GM18499 (cell line): ENCODE measurements around the gene MYRIP.
"Not testable (repeated sequence)": the region's sequence is repeated elsewhere in the genome, so short reads cannot be mapped to it uniquely, and the experiment has no call there.

Experiments
- ATAC-seq: cut with Tn5 transposase; IDR thresholded peaks from one replicate; pipeline ENCODE4 v1.9.1; 2021; ENCODE audit warnings: moderate number of reproducible peaks; ENCODE audit not compliant: insufficient read depth, unreplicated experiment

Gene MYRIP

DNA sequence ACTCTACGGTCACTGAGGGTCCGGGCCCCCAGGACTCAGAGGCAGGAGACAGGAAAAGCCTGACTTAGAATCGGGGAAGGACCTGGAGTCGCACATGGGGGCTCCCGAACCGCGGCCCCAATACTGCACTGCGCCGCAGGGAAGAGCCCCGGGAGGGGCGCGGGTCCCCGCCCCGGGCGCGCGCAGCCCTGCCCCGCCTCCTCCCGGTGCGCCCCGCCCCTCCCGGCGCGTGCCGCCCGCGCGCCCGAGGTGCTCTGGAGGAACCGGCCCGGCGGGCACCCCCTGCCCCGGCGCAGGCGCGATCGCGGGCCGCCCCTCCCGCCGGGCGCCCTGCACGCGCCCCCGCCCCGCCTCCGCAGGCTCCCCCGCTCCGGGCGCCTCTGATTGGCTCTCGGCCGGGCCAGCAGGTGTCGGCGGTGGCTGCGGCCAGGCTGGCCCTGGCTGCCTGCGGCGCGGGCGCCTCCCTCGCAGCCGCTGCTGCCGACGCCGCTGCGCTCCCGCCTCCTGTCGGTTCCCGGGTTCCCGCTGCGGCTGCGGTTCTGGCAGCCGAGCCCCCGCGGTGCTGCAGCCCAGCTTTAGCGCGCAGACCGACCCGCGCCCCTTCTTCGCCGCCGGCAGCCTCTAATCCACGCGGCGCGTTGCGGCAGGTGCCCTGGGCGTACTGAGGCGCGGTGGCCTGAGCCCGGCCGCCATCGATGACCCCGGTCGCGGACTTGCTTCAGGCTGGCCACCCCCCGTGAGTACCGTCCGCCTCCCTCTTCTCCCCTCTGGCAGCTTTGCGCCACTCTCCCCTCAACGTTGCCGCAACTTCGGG is at the start of gene MYRIP:
Gene MYRIP (plus strand): TSS at position 429 of the 814 bp plus-strand sequence. CDS start 91,208 bp downstream, outside the sequence.
- ATAC-seq = no peak

DNA sequence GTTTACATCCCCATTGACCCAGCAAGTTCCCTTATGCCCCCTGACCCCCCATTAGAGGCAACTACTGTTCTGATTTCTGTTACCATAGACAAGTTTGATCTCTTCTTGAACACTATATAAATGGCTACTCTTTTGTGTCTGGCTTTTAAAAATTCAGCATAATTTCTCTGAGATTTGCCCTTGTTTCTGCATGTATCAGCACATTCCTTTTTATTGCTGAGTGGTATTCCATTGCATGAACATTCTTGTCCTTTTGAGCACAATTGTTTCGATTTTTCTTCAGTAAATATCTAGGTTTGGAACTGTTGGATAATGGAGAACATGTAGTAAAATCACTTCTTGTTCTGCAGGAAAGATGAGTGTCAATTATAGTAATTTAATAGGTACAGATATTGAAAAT is 49.1 kb upstream of the MYRIP start:
- no peak for ATAC-seq

DNA sequence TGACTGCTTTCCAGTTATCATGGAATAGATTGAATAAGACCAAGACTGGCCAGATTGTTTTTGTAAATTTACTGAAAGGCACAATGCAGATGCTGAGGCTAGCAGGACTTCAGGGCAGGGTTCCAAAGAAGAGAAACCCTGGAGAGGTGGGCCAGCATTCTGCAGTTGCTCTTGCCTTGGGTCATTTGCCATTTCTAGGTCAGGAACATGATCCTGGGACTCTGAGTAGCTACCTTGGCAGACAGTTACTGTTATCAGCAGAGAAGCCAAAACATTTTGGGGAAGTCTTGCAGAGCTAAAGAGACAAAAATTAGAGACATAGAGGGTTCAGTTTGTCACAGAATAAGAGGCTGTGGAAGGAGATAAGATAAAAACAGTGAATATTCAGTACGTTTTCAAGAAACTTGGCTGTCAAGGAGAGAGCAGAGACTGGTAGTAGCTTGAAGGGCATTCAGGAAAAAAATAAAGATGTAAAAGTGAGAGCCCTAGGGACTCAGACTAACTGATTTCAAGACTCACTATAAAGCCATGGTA is 46.8 kb upstream of the MYRIP start:
- no peak for ATAC-seq

DNA sequence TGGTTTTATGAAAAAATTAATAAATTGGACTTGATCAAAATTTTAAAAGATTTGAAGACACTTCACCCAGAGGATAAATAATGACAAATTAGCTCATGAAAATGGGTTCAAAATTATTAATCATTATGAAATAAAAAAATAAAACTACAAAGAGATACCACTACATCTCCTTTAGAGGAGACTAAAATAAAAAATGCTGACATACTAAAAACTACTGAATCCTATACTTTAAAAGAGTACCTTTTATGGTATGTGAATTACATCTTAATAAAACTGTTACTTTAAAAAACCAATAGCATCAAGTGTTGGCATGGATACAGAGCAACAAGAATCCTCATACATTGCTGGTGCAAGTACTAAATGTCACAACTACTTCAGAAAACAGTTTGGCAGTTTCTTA is 46.0 kb upstream of the MYRIP start:
- no peak for ATAC-seq

DNA sequence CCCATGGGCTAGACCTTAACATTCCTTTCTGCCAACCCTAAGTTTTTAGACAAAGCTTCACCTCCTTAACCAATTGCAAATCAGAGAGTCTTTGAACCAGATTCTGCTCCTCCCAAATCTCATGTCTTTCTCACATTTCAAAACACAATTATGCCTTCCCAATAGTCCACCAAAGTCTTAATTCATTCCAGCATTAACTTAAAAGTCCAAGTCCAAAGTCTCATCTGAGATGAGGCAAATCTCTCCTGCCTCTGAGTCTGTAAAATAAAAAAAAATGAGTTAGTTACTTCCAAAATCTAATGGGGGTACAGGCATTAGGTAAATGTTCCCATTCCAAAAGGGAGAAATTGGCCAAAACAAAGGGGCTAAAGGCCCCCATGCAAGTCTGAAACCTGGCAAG is 43.8 kb upstream of the MYRIP start:
- ATAC-seq = no peak

DNA sequence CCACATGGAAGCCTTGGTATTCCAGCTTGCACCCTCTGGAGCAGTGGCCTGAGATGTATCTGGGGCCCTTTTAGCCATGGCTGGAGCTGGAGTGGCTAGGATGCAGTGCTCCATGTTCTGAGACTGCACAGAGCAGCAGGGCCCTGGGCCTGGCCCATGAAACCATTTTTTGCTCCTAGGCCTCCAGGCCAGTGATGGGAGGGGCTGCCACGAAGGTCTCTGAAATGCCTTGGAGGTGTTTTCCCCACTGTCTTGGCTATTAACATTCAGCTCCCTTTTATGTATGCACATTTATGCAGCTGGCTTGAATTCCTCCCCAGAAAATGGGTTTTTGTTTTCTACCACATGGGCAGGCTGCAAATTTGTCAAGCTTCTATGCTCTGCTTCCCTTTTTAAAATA is 43.0 kb upstream of the MYRIP start:
- no peak for ATAC-seq

DNA sequence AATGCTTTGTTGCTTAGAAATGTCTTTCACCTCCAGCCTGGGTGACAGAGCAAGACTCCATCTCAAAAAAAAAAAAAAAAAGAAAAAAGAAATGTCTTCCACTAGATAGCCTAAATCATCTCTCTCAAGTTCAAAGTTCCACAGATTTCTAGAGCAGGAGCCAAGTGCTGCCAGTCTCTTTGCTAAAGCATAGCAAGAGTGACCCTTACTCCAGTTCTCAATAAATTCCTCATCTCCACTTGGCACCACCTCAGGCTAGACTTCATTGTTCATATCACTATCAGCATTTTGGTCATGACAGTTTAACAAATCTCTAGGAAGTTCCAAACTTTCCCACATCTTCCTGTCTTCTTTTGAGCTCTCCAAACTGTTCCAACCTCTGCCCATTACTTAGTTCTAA is 42.5 kb upstream of the MYRIP start:
- ATAC-seq = not testable (repeated sequence)

DNA sequence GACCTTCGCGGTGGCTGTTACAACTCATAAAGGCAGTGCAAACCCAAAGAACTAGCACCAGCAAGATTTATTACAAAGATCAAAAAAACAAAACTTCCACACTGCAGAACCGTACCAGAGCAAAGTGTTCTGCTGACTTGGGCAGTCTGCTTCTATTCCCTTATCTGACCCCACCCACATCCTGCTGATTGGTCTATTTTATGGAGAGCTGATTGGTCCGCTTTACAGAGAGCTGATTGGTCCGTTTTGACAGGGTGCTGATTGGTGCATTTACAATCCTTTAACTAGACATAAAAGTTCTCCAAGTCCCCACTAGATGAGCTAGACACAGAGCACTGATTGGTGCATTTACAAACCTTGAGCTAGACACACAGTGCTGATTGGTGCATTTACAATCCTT is 31.2 kb upstream of the MYRIP start:
- not testable (repeated sequence) for ATAC-seq

DNA sequence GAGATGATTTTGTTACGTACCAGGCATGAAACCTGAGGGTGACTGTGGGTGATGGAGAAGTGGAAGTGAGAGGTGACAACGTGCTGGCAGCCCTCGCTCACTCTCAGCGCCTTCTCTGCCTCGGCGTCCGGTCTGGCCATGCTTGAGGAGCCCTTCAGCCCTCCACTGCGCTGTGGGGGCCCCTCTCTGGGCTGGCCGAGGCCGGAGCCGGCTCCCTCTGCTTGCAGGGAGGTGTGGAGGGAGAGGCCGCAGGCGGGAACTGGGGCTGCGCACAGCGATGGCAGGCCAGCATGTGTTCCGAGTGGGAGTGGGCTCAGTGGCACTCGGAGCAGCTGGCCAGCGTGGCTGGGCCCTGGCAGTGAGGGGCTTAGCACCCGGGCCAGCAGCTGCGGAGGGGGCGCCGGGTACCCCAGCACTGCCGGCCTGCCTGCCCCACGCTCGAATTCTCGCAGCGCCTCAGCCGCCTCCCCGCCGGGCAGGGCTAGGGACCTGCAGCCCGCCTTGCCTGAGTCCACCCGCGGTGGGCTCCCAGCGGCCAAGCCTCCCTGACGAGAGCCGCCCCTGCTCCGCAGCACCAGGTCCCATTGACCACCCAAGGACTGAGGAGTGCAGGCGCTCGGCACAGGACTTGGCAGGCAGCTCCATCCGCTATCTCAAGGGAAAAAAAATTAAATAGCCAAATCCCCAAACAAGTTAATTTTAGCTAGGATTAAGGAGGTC is 29.7 kb upstream of the MYRIP start:
- ATAC-seq = no peak

DNA sequence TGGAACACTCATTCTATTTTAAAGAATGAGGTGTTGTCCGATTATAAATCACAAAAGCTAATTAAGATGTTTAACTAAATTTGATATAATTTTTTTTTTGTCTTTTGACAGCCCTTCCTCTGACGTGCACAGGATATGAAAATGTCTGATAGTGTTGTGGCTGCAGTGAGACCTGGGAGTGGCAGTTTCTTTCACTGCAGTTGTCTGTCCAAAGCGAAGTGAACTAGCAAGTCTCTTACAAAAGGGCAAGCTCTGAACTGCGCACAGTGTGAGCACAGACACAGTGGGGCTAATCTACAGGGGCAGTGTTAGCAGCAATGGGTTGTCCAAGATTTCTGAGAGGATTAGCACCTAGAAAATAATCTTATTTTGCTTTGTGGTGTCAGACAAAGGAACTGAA is 29.1 kb upstream of the MYRIP start:
- ATAC-seq = no peak

DNA sequence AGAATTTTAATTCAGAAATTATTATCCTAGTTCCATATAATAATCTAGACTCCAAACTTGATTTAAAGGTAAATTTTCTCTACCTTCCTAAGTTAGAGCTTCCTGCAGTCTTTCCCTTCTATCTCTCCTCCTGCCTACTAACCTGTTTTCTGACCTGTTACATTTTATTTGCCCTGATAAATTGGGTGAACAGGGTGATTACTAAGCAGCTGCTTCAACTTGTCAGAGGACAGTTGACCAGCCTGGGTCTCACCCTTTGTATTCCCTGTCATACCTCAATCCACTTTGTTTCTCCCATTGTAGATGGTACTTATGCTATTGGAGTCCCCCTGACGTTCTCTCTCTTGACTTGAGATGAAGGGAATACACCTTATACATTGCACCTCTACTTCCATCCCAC is 28.4 kb upstream of the MYRIP start:
- ATAC-seq = no peak

DNA sequence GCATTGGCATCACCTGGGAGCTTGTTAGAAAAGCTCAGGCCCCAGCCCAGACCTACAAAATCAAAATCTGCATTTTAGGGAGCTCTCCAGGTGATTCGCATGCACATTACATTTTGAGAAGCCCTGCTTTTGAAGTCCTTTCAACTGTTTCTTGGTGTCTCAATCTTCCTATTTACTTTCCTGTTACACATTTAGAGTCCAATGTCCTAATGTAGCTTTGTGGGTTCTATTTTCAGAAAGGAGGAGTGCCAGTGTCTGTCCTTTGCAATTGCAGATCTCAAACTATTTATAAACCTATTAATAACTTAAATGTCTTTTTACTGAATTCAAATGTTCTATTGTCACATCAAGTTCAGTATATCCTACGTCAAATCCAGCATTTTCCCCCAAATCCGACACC is 27.8 kb upstream of the MYRIP start:
- no peak for ATAC-seq

DNA sequence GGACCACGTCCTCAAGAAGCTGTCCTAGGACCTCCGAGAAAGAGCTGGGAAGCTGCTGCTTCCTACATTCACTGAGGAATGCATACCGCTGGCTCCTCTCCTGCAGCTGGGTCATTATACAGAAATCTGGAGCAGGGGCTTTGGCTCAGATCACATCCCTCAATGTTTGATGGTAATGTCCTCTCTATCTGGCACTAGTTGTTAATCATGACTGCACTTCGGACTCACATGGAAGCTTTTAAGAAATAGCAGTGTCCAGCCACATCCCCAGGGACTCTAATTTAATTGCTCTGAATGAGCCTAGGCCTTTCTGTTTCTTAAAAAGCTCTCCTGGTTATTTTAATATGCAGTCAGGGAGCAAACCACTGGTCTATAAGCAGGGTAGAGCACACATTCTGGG is 25.7 kb upstream of the MYRIP start:
- no peak for ATAC-seq

DNA sequence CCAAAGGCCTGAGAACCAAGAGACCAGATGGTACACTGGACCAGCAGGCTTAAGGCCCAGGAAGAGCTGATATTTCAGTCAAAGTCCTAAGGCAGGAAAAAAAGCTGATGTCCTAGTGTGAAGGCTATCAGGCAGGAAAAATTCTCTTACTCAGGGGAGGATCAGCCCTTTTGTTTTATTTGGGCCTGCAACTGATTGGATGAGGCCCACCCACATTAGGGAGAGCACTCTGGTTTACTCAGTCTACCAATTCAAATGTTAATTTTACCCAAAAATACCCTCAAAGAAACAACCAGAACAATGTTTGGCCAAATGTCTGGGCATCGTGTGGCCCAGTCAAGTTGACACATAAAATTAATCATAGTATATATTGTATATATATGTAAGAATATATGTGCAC is 24.5 kb upstream of the MYRIP start:
- ATAC-seq = no peak

DNA sequence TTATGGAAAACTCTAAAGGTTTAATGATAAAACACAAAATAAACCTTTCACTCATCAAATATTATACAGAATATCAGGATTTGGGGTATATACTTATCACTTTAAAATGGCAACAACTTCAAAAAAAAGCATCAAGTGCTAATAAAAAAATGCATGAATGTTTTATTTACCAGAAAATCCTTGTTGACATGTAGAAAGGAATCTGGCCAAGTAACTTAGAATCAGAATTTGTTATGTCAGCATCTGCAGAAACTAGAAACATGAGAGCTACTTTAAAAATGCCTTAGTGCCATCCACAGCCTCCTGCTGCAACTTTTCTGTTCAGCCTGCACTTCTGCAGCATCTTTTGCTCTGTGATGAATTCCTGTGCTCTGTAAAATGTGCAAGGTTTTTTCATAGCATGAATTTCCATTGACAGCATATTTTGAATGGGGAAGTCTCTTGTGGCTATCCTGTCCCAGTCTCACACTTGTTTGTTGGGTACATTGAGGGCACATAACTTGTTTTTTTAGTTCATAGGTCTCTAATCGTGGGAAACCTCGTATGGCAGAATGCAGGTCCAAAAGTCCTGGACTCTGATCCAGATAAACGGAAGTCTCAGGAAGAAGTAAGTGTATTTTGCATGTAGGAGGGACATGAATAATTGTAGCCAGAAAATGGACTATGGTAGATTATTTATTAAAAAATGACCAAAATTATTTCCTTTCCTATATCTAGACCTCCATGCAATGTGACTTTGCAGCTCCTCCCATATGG is 21.1 kb upstream of the MYRIP start:
- no peak for ATAC-seq

DNA sequence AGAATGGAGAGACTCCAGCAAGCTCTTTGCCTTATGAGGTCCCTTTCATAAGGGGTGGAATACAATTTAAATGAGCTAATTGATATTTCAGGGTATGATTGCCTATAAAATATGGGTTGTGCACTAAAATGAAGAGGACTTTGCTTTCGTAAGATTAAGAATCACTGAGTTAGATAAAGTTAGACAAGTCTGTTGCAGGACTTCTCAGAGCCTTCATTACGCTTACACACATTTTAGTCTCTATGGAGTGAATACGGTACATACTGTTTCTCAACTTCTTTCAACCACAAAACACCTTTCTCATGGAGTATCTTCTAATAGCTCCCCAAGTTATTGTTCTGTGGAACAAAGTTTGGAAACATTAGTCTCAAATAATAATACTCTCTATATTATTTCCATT is 17.8 kb upstream of the MYRIP start:
- no peak for ATAC-seq

DNA sequence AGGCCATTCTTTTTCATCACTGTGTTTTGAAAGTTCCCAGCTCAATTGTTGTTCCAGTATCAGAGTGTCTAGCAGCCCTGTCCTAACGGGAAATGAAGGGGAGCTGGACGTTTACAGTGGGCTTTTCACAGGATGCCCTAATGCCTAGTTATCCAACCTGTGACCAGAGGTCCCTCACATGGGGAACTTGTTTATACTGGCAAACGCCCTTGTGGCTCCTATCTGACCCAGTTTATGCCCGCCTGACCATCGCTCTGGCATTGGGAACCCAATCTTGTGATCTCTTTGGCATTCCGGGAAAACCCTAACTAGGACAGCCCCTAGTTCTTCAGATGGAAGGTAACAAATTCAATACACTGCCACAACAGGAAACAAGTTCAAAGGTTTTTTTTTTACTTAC is 14.5 kb upstream of the MYRIP start:
- no peak for ATAC-seq

DNA sequence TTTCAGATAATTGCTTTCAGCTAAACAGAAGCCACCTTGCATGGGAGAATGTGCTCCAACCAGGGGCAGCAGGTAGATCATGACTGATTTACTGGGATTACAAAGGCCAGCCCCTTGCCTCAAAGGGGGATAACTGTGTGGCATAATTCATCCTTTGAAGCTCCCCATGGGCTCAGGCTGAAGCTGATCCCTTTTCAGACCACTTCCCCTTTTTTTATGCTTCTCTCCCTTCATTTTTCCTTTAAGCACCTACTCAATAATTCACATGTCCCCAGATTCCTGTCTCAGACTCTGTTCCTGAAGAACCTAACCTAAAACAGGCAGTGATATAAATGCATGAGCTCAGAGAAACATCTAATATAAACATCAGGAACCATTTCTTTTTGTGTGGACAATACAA is 8.2 kb upstream of the MYRIP start:
- ATAC-seq = no peak

DNA sequence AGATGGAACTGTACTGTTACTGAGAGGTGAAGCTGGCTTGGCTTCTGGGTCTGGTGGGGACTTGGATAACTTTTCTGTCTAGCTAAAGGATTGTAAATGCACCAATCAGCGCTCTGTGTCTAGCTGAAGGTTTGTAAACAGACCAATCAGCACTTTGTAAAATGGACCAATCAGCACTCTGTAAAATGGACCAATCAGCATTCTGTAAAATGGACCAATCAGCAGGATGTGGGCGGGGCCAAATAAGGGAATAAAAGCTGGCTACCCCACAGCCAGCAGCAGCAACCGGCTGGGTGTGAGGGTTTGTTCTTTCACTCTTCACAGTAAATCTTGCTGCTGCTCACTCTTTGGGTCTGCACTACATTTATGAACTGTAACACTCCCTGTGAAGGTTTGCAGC is 6.9 kb upstream of the MYRIP start:
- not testable (repeated sequence) for ATAC-seq

DNA sequence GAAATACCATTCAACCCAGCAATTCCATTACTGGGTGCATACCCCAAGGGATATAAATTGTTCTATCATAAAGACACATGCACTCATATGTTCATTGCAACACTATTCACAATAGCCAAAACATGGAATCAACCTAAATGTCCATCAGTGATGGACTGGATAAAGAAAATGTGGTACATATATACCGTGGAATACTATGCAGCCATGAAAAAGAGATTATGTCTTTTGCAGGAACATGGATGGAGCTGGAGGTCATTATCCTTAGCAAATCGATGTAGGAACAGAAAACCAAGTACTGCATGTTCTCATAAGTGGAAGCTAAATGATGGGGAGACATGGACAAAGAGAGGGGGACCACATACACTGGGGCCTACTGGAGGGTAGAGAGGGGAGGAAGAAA is 5.5 kb upstream of the MYRIP start:
- ATAC-seq = no peak

DNA sequence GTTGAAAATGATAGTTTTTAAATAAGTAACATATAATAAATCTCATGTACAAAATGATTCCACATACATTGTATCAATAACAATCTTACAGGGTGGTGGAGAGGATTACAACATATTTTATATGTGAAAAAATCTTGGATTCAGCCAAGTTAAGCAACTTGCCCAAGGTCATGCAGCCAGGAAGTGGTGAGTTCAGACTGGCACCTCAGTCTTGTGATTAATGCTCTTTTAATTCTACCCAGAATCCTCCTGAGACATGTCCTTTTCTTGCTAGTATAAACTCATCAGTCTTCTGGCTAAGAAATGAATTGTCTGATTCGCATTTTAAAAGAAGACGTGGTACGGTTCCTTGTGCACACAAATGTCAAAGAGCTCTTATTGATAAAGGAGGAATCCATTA is 4.5 kb upstream of the MYRIP start:
- no peak for ATAC-seq
